GM23338 (cell line): Measurements from ENCODE around the gene PGLYRP4. TPM values are rescaled to one million over a fixed set of nuclear protein-coding genes. Genes with fewer than 3 reads are reported as not detected.

Experiments used
- ATAC-seq: fragments of 200-7000 bp; cut with Tn5 transposase; 3 replicates; pipeline ENCODE4 v1.9.1; 2020
- DNase-seq: peaks from one replicate; pipeline ENCODE4 v3.0.0-alpha.2; 2015; ENCODE audit warnings: low spot score
- H2AFZ ChIP-seq: fragments of 200-600 bp; sonication (generic); 2 replicates; pipeline ENCODE4 v1.8.0; 2016; ENCODE audit warnings: antibody characterized with exemption, mild to moderate bottlenecking, moderate library complexity
- H3F3A ChIP-seq: fragments of 200-600 bp; sonication (generic); replicated peaks from 2 replicates; pipeline ENCODE4 v1.8.0; 2017; ENCODE audit warnings: antibody characterized with exemption, mixed run types, low read depth
- H3K27ac ChIP-seq: fragments of 200-600 bp; sonication (generic); 2 replicates; pipeline ENCODE4 v1.6.1; 2016; ENCODE audit warnings: low read depth
- H3K27me3 ChIP-seq: fragments of 200-600 bp; sonication (generic); 2 replicates; pipeline ENCODE4 v1.8.0; 2016; ENCODE audit warnings: mild to moderate bottlenecking, mixed run types, moderate library complexity; ENCODE audit not compliant: insufficient read depth
- H3K36me3 ChIP-seq: fragments of 200-600 bp; sonication (generic); 2 replicates; pipeline ENCODE4 v1.8.0; 2016; ENCODE audit warnings: mild to moderate bottlenecking; ENCODE audit not compliant: insufficient read depth
- H3K4me1 ChIP-seq: fragments of 200-600 bp; sonication (generic); 2 replicates; pipeline ENCODE4 v1.8.0; 2016; ENCODE audit warnings: mild to moderate bottlenecking, moderate library complexity; ENCODE audit not compliant: insufficient read depth
- H3K4me2 ChIP-seq: fragments of 200-600 bp; sonication (generic); 2 replicates; pipeline ENCODE4 v1.7.1; 2017; ENCODE audit warnings: mixed run types
- H3K4me3 ChIP-seq: fragments of 200-600 bp; sonication (generic); 2 replicates; pipeline ENCODE4 v1.6.1; 2016; ENCODE audit warnings: mixed run types
- H3K79me2 ChIP-seq: fragments of 200-600 bp; sonication (generic); replicated peaks from 2 replicates; pipeline ENCODE4 v1.8.0; 2017; ENCODE audit warnings: mild to moderate bottlenecking; ENCODE audit not compliant: insufficient read depth
- H3K9me2 ChIP-seq: fragments of 200-600 bp; sonication (generic); 2 replicates; pipeline ENCODE4 v1.8.0; 2017; ENCODE audit not compliant: insufficient read depth
- H4K20me1 ChIP-seq: fragments of 200-600 bp; sonication (generic); replicated peaks from 2 replicates; pipeline ENCODE4 v1.8.0; 2017; ENCODE audit warnings: mild to moderate bottlenecking; ENCODE audit not compliant: insufficient read depth
- H3K27ac Mint-ChIP-seq: 2 replicates; pipeline ENCODE4 v1.8.0; 2020; ENCODE audit warnings: inconsistent platforms, mild to moderate bottlenecking, moderate library complexity, mixed read lengths
- H3K27me3 Mint-ChIP-seq: 3 replicates; pipeline ENCODE4 v1.8.0; 2022; ENCODE audit warnings: low read depth, mild to moderate bottlenecking, moderate library complexity, mixed read lengths, inconsistent platforms; ENCODE audit not compliant: insufficient read depth, poor library complexity
- H3K36me3 Mint-ChIP-seq: 3 replicates; pipeline ENCODE4 v1.8.0; 2021; ENCODE audit warnings: low read depth, mild to moderate bottlenecking, inconsistent platforms, moderate library complexity, mixed read lengths
- H3K4me1 Mint-ChIP-seq: 3 replicates; pipeline ENCODE4 v1.8.0; 2020; ENCODE audit warnings: mild to moderate bottlenecking, inconsistent platforms, mixed read lengths
- H3K4me3 Mint-ChIP-seq: 3 replicates; pipeline ENCODE4 v1.8.0; 2021; ENCODE audit warnings: moderate library complexity, mild to moderate bottlenecking, inconsistent platforms, mixed read lengths
- H3K9me3 Mint-ChIP-seq: 3 replicates; pipeline ENCODE4 v1.8.0; 2020; ENCODE audit warnings: moderate library complexity, mild to moderate bottlenecking, inconsistent platforms, mixed read lengths
- CREB1 ChIP-seq: fragments of 250-450 bp; sonication (Bioruptor Pico); IDR thresholded peaks from 2 replicates; pipeline ENCODE4 v1.5.0; 2020; ENCODE audit warnings: low read depth, mild to moderate bottlenecking, moderate library complexity
- EZH2 ChIP-seq: fragments of 200-600 bp; sonication (generic); IDR thresholded peaks from one replicate; pipeline ENCODE4 v1.8.0; 2017; ENCODE audit warnings: antibody characterized with exemption, mild to moderate bottlenecking, low read depth; ENCODE audit not compliant: unreplicated experiment
- JUNB ChIP-seq: IDR thresholded peaks from one replicate; pipeline ENCODE4 v1.6.1; 2016; ENCODE audit warnings: antibody characterized with exemption; ENCODE audit not compliant: unreplicated experiment
- NANOG ChIP-seq: IDR thresholded peaks from 2 replicates; pipeline ENCODE4 v1.6.1; 2016; ENCODE audit warnings: antibody characterized with exemption, borderline replicate concordance
- POLR2AphosphoS5 ChIP-seq: IDR thresholded peaks from 2 replicates; pipeline ENCODE4 v1.6.1; 2016; ENCODE audit warnings: antibody characterized with exemption, low read depth
- STAT1 ChIP-seq: IDR thresholded peaks from one replicate; pipeline ENCODE4 v1.6.1; 2016; ENCODE audit warnings: antibody characterized with exemption; ENCODE audit not compliant: unreplicated experiment
- ZNF331 ChIP-seq: fragments of 250-450 bp; sonication (Bioruptor Pico); IDR thresholded peaks from 2 replicates; pipeline ENCODE4 v1.5.0; 2020; ENCODE audit warnings: low read depth, mild to moderate bottlenecking, moderate library complexity
- polyA plus RNA-seq: library from polyadenylated mRNA; unstranded; fragments of >200 nt; fragmentation: Nextera tagmentation; extraction: Ambion mirVana; gene quantifications from 2 replicates; pipeline ENCODE4 v1.2.1, GENCODE V29; 2016
- total RNA-seq: library from RNA; depleted of rRNA; stranded (reverse); fragments of >200 nt; shearing (Covaris generic); gene quantifications from 2 replicates; pipeline ENCODE4 v1.2.3, GENCODE V29; 2014
- TF ChIP-seq, protein P1 (sequence below), 2 experiments: fragments of 200-600 bp in 1 of 2; sonication (generic) in 1 of 2; conservative IDR thresholded peaks; 2 replicates each; pipeline versions ENCODE4 v1.5.1 to v1.6.1; 2016 to 2017; ENCODE audit warnings: antibody characterized with exemption in 2 of 2, low read depth in 2 of 2, mild to moderate bottlenecking in 2 of 2, moderate library complexity in 1 of 2
- TF ChIP-seq, protein P2 (sequence below): IDR thresholded peaks from 2 replicates; pipeline ENCODE4 v1.6.1; 2016; ENCODE audit warnings: antibody characterized with exemption
- TF ChIP-seq, protein P3 (sequence below): fragments of 250-450 bp; sonication (Bioruptor Pico); IDR thresholded peaks from 2 replicates; pipeline ENCODE4 v1.5.0; 2020; ENCODE audit warnings: mild to moderate bottlenecking, moderate library complexity
- TF ChIP-seq, protein P4 (sequence below): IDR thresholded peaks from one replicate; pipeline ENCODE4 v1.6.1; 2018; ENCODE audit warnings: antibody characterized with exemption; ENCODE audit not compliant: unreplicated experiment

The PGLYRP4 gene
- total and polyA plus RNA-seq, 2 experiments from 2014 or later: not detected

DNA sequence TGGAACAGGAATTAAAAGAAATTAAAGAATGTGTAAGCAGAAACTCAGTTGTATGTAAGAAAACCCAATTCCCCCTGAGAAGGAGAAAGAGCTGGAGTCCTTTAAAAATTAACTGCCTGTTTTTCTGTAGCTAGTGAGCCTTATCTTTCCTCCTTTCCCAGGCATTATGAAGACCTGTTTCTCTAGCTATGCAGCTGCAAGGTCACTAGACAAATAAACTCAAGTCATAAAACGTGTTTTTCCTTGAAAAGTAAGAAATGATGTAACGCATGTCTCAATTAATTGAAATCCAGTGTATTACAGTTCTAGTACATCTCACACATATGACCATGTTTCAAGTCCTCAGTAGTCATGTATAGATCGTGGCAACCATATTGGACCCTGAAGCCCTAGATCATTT is 21.5 kb upstream of the PGLYRP4 start:
- Histone ChIP-seq H2AFZ (no peak overlapping the region), H3K36me3 (no peaks in the 10 kb centered on the region), H3K27ac (no peak overlapping the region), H3K79me2 (no peaks in the 10 kb centered on the region), H3K4me2 (no peak overlapping the region), H3K4me1 (no peaks in the 10 kb centered on the region), H3K9me2 (peaks cover 10% of the 10 kb centered on the region; the same call in 1 of the 2 replicates), H3F3A (no peaks in the 10 kb centered on the region), H3K4me3 (no peak overlapping the region), H4K20me1 (no peaks in the 10 kb centered on the region), H3K27me3 (no peaks in the 10 kb centered on the region)
- H3K27me3 Mint-ChIP-seq: peaks cover 5% of the 10 kb centered on the region
- H3K36me3 Mint-ChIP-seq: no peaks in the 10 kb centered on the region
- H3K27ac Mint-ChIP-seq: no peak overlapping the region
- H3K4me3 Mint-ChIP-seq: no peak overlapping the region
- H3K4me1 Mint-ChIP-seq: no peaks in the 10 kb centered on the region
- ATAC-seq: no peak
- TF ChIP-seq STAT1 (no peak), JUNB (no peak), POLR2AphosphoS5 (no peak), EZH2 (no peak), ZNF331 (CRISPR knock-in tag) (no peak), CREB1 (CRISPR knock-in tag) (no peak), NANOG (no peak)
- TF ChIP-seq, protein P1, sequence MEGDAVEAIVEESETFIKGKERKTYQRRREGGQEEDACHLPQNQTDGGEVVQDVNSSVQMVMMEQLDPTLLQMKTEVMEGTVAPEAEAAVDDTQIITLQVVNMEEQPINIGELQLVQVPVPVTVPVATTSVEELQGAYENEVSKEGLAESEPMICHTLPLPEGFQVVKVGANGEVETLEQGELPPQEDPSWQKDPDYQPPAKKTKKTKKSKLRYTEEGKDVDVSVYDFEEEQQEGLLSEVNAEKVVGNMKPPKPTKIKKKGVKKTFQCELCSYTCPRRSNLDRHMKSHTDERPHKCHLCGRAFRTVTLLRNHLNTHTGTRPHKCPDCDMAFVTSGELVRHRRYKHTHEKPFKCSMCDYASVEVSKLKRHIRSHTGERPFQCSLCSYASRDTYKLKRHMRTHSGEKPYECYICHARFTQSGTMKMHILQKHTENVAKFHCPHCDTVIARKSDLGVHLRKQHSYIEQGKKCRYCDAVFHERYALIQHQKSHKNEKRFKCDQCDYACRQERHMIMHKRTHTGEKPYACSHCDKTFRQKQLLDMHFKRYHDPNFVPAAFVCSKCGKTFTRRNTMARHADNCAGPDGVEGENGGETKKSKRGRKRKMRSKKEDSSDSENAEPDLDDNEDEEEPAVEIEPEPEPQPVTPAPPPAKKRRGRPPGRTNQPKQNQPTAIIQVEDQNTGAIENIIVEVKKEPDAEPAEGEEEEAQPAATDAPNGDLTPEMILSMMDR (conservative IDR thresholded peaks at IDR 0.05; ENCODE audit: low read depth in 2 of 2): no peak
- TF ChIP-seq, protein P2, sequence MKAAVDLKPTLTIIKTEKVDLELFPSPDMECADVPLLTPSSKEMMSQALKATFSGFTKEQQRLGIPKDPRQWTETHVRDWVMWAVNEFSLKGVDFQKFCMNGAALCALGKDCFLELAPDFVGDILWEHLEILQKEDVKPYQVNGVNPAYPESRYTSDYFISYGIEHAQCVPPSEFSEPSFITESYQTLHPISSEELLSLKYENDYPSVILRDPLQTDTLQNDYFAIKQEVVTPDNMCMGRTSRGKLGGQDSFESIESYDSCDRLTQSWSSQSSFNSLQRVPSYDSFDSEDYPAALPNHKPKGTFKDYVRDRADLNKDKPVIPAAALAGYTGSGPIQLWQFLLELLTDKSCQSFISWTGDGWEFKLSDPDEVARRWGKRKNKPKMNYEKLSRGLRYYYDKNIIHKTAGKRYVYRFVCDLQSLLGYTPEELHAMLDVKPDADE: no peak
- TF ChIP-seq, protein P3, sequence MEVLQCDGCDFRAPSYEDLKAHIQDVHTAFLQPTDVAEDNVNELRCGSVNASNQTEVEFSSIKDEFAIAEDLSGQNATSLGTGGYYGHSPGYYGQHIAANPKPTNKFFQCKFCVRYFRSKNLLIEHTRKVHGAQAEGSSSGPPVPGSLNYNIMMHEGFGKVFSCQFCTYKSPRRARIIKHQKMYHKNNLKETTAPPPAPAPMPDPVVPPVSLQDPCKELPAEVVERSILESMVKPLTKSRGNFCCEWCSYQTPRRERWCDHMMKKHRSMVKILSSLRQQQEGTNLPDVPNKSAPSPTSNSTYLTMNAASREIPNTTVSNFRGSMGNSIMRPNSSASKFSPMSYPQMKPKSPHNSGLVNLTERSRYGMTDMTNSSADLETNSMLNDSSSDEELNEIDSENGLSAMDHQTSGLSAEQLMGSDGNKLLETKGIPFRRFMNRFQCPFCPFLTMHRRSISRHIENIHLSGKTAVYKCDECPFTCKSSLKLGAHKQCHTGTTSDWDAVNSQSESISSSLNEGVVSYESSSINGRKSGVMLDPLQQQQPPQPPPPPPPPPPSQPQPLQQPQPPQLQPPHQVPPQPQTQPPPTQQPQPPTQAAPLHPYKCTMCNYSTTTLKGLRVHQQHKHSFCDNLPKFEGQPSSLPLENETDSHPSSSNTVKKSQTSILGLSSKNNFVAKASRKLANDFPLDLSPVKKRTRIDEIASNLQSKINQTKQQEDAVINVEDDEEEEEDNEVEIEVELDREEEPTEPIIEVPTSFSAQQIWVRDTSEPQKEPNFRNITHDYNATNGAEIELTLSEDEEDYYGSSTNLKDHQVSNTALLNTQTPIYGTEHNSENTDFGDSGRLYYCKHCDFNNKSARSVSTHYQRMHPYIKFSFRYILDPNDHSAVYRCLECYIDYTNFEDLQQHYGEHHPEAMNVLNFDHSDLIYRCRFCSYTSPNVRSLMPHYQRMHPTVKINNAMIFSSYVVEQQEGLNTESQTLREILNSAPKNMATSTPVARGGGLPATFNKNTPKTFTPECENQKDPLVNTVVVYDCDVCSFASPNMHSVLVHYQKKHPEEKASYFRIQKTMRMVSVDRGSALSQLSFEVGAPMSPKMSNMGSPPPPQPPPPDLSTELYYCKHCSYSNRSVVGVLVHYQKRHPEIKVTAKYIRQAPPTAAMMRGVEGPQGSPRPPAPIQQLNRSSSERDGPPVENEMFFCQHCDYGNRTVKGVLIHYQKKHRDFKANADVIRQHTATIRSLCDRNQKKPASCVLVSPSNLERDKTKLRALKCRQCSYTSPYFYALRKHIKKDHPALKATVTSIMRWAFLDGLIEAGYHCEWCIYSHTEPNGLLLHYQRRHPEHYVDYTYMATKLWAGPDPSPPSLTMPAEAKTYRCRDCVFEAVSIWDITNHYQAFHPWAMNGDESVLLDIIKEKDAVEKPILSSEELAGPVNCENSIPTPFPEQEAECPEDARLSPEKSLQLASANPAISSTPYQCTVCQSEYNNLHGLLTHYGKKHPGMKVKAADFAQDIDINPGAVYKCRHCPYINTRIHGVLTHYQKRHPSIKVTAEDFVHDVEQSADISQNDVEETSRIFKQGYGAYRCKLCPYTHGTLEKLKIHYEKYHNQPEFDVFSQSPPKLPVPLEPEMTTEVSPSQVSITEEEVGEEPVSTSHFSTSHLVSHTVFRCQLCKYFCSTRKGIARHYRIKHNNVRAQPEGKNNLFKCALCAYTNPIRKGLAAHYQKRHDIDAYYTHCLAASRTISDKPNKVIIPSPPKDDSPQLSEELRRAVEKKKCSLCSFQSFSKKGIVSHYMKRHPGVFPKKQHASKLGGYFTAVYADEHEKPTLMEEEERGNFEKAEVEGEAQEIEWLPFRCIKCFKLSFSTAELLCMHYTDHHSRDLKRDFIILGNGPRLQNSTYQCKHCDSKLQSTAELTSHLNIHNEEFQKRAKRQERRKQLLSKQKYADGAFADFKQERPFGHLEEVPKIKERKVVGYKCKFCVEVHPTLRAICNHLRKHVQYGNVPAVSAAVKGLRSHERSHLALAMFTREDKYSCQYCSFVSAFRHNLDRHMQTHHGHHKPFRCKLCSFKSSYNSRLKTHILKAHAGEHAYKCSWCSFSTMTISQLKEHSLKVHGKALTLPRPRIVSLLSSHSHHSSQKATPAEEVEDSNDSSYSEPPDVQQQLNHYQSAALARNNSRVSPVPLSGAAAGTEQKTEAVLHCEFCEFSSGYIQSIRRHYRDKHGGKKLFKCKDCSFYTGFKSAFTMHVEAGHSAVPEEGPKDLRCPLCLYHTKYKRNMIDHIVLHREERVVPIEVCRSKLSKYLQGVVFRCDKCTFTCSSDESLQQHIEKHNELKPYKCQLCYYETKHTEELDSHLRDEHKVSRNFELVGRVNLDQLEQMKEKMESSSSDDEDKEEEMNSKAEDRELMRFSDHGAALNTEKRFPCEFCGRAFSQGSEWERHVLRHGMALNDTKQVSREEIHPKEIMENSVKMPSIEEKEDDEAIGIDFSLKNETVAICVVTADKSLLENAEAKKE (CRISPR knock-in tag): no peak
- TF ChIP-seq, protein P4, sequence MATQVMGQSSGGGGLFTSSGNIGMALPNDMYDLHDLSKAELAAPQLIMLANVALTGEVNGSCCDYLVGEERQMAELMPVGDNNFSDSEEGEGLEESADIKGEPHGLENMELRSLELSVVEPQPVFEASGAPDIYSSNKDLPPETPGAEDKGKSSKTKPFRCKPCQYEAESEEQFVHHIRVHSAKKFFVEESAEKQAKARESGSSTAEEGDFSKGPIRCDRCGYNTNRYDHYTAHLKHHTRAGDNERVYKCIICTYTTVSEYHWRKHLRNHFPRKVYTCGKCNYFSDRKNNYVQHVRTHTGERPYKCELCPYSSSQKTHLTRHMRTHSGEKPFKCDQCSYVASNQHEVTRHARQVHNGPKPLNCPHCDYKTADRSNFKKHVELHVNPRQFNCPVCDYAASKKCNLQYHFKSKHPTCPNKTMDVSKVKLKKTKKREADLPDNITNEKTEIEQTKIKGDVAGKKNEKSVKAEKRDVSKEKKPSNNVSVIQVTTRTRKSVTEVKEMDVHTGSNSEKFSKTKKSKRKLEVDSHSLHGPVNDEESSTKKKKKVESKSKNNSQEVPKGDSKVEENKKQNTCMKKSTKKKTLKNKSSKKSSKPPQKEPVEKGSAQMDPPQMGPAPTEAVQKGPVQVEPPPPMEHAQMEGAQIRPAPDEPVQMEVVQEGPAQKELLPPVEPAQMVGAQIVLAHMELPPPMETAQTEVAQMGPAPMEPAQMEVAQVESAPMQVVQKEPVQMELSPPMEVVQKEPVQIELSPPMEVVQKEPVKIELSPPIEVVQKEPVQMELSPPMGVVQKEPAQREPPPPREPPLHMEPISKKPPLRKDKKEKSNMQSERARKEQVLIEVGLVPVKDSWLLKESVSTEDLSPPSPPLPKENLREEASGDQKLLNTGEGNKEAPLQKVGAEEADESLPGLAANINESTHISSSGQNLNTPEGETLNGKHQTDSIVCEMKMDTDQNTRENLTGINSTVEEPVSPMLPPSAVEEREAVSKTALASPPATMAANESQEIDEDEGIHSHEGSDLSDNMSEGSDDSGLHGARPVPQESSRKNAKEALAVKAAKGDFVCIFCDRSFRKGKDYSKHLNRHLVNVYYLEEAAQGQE: no peak
- DNase-seq: no peak
- H3K9me3 Mint-ChIP-seq: no peaks in the 10 kb centered on the region
